CD4-positive, alpha-beta T cell treated with Interferon gamma for 1 hour (primary cell): ENCODE measurements around the gene CUX1.
A peak's percentile ranks its signal among the peaks of the same experiment; 100 is the strongest.
"Not testable (repeated sequence)": the region's sequence is repeated elsewhere in the genome, so short reads cannot be mapped to it uniquely, and the experiment has no call there.

ENCODE experiments used
- DNase-seq: peaks from one replicate; pipeline ENCODE4 v3.0.0-alpha.2; 2020

The CUX1 gene

GRCh38 chr7:101803203-101804087 is 14.0 kb upstream of the CUX1 start:
- DNase-seq, result no peak

- DNase-seq, result no peak
Measured at GRCh38 chr7:101804088-101804963, 13.1 kb upstream of the CUX1 start.

GRCh38 chr7:101804967-101805366 is 12.5 kb upstream of the CUX1 start:
- no peak for DNase-seq

GRCh38 chr7:101812595-101812994 is 4.8 kb upstream of the CUX1 start:
- DNase-seq, result no peak

- DNase-seq, result no peak
Measured at GRCh38 chr7:101813402-101814019, 3.9 kb upstream of the CUX1 start.

- peak; percentile 52 for DNase-seq
Measured at GRCh38 chr7:101814081-101814990, 3.1 kb upstream of the CUX1 start.

- DNase-seq, result no peak
Measured at GRCh38 chr7:101814991-101815825, 2.2 kb upstream of the CUX1 start.

- peak; percentile 75 for DNase-seq
Measured at GRCh38 chr7:101815826-101816594, 1.4 kb upstream of the CUX1 start.

GRCh38 chr7:101816595-101817470 is 593 bp upstream of the CUX1 start:
- DNase-seq, result no peak

- DNase-seq, result no peak
Measured at GRCh38 chr7:101818287-101819071, 1.1 kb downstream of the CUX1 start.

- no peak for DNase-seq
Measured at GRCh38 chr7:101819183-101819582, 1.8 kb downstream of the CUX1 start.

- no peak for DNase-seq
Measured at GRCh38 chr7:101819913-101820522, 2.6 kb downstream of the CUX1 start.

- DNase-seq, result no peak
Measured at GRCh38 chr7:101820703-101821102, 3.3 kb downstream of the CUX1 start.

- not testable (repeated sequence) for DNase-seq
Measured at GRCh38 chr7:101822632-101823031, 5.2 kb downstream of the CUX1 start.

- no peak for DNase-seq
Measured at GRCh38 chr7:101823096-101823495, 5.7 kb downstream of the CUX1 start.

GRCh38 chr7:101823596-101823995 is 6.2 kb downstream of the CUX1 start:
- DNase-seq, result no peak

- DNase-seq, result no peak
Measured at GRCh38 chr7:101824440-101824839, 7.0 kb downstream of the CUX1 start.
